Right ventricle myocardium inferior (tissue), 1 donor: Measurements from ENCODE around the gene SNORC. TPM values are rescaled to one million over a fixed set of nuclear protein-coding genes. Genes with fewer than 3 reads are reported as not detected.

ENCODE experiments used
- ATAC-seq: fragments of 200-7000 bp; cut with Tn5 transposase; one replicate; pipeline ENCODE4 v1.9.1; 2020; ENCODE audit warnings: mild to moderate bottlenecking, moderate library complexity
- DNase-seq: peaks from one replicate; pipeline ENCODE4 v3.0.0; 2021; ENCODE audit errors: missing footprints
- intact Hi-C: fragments of 100-400 bp; cut with DNase I; formaldehyde crosslinking; loops from one replicate; pipeline ENCODE4 v1.11.0; 2022
- total RNA-seq: library from RNA; stranded (reverse); fragmentation: NEBNext Ultra II Directional; extraction: Animal tissue kit (Norgen Biotek cat#: 25700); gene quantifications from one replicate; pipeline ENCODE4 v1.2.1, GENCODE V29; 2021
- donor health status: DM: no; HTN: yes; CAD: no; lungs with severe emphysema.

The SNORC gene
- total RNA-seq, 1 donor from 2014 or later: 0.46 TPM

DNA sequence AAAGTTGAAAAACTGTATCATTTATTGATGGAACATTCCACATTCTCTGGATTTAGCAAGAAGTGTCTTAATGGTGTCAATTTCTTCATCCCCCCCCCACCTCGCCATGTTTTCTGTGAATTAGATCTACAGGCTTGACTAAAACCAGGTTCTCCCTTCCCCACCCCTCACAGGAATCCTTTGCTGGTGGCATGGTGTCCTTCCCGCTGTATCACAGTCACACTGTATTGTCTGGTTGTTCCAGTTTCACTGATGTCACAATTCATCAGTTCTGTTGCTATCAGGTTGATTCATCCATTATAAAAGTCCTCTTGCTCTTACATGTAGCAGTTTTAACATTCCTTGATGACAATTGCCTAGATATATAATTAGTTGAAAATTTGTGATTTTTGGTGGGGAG is 6.1 kb upstream of the SNORC start:
- no peak for ATAC-seq
- no peak for DNase-seq
- intact Hi-C loops: no loop called here

DNA sequence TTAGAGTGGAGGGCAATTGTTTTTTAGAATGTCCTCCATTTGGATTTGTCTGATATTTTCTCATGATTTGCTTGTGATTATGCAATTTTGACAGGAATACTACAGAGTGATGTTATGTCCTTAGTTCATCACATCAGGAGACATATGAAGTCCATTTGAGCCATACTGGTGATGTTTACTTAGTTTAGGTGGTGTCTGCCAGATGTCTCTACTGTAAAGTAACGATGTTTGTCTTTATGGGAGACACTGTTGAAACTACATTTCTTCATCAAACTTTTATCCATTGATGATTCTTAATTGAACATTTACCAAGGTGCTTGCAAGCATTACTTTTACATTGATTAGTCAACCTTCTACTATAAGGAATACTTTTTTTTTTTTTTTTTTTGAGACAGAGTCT is 4.9 kb upstream of the SNORC start:
- intact Hi-C loops: no loop called here
- DNase-seq (no peak), ATAC-seq (no peak)

DNA sequence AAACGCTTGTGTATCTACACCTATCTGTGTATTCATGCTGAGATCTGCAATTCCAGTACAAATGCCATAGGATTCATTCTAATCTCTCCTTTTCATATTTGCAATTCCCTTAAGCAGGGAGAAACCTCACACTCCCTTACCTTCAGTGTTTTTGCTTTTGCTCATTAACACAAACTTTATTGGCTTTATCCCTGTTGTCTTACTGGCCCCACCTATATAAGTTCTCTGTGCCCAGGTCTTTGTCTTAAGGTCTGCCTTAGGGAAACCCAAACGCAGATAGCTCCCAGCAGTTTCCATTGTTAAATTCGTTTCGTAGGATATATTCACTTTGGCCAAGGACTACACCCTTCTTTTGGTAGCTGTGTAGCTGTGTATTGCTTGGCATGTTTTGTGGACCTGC is 4.0 kb upstream of the SNORC start:
- no peak for ATAC-seq
- DNase-seq: no peak
- intact Hi-C loops: no loop called here

DNA sequence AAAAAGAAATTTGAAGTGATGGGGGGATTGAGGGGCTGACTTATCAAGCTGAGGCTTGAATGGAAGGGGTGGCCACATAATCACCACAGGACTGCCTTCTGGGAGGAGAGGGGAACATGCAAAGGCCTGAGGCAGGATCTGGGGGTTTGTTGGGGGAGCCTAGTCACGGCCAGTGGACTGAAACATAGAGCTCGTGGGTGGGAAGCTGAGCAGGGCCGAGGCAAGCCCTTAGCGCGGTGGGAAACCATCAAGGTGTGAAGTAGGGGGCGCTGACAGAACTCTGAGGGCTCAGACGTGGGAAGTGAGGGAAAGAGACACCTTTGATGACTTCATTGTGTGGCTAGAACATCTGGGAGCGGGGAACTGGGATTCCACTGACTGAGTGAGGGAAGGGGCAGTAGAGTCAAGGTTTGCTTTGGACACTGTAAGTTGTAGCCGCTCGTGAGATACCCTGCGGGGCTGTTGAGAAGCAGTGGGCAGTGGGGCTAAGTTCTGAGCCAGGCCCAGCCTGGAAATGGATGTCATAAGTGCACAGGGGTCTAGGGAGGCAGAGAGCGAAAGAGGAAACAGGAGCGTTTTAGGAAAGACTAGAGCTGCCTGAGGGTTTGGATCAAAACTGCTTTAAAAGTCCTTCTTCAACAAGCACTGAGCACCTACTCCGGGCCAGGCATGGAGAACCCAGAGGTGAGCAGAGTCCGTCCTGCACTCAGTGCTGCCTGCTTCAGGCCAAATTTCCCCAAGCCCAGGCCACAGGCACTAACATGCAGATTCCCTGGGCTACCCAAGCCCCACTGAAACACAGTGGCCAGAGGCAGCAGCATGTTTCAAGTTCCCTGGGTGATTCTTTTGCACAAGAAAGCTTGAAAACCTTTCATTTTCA is 686 bp upstream of the SNORC start:
- intact Hi-C loops: no loop called here
- DNase-seq (peak; percentile 31), ATAC-seq (no peak)

DNA sequence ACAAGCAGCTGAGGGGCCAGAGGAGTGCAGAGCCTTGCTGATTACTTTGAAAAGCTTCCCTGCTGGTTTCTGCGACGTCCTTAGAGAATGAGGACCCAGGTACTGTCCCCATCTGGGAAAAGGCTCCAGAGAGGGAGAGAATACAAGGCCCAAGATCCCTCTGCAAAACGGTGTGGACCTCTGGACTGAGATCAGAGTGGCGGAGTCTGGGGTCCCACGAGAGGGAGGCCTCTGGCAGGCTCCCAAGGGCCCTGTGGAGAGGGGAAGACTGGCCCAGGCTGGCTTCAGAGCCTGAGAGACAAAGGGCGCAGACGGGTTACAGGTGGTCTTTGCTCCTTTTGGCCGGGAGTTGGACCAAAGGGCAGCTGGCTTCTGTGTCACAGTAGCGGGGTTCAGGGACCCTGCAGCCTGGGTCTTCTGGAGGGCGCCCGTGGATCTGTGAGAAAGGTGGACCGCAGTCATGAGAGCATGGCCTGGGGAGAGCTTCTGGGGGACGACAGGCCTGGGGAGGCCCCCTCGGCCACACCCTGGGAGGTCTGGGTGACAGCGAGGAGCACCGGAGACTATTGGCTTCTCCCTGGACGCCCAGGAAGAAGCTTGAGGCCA is 805 bp downstream of the SNORC start:
- ATAC-seq: no peak
- intact Hi-C loops: no loop called here
- peak; percentile 45 for DNase-seq

DNA sequence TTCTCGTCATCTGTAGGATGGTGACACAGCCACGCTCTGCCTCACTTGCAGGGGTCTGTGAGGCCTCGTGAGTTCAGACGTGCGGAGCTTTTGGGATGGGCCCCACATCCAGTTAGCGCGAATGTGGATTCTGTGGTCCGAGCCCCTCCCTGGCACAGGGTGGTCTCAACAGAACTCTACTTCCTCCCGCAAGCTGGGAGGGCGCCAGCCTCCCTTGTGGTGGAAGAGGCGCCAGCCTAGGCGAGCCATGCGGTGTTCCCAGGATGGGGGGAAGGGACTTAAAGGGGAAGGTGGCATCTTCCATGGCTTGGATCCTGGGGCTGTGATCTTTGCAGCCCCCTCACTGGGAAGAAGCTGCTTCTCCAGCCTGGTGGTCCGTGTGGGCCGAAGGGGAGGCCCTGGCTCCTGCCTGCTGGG is 1.4 kb downstream of the SNORC start:
- ATAC-seq: no peak
- intact Hi-C loops: no loop called here
- no peak for DNase-seq

DNA sequence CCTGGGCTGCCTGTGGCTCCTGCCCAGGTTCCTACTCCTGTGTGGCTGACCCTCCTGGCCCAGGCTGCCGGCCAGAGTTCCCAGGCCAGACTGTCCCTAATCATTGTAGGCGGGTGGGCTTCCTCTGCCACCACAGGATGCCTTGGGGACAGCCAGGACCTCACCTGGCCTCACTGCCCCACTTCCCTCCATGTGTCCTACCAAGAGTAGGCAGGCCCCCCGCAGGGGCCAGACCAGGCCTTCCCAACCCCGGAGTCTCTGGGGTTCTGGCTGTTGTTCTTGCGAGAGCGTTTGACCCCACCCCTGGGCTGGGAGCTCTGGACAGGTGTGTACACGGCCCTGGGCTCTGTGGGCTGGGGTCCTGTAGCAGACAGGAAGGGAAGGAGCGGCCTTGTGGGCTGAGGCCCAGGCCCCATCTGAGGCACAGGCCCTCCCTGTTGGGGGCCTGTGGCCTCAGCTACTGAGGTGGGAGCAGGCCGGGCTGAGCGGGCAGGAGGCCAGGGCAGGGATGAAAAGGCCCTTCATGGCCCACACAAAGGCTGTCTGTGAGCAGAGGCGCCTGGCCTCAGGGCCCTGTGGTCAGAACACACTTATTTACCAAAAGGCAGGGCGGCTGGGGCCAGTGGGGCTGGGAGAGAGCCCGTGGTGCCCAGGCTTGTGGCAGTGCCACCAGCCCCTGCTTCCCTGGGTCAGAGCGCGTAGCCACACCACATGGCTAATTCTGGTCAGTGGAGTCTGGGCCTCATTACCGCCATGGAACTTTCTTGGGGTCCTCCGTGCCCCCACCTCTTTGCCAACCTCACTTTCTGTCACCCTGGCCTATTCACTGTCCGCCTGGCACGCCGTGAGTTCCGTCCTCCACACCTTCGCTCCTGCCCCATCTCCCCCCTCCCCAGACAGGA is 2.0 kb downstream of the SNORC start:
- intact Hi-C loops: no loop called here
- ATAC-seq (no peak), DNase-seq (no peak)

DNA sequence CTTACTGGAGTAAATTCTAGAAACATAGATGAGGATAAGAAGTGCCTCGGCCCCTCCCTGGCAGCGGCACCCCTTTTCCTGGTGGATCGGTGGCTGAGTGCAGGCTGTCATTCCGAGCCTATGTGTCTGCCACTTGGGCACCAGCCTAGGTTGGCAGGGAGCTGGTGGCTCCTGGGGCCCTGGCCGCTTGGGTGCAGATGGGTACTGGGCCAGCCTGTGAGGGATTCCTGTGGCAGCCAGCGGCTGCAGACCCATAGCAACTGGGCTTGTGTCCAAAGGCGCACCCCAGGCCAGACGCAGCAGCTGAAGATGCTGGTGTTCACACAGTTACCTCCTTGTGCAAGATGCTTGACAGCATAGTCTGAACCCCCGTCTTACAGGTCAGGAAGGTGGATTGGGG is 2.8 kb downstream of the SNORC start:
- ATAC-seq (no peak), DNase-seq (no peak)
- intact Hi-C loops: no loop called here

DNA sequence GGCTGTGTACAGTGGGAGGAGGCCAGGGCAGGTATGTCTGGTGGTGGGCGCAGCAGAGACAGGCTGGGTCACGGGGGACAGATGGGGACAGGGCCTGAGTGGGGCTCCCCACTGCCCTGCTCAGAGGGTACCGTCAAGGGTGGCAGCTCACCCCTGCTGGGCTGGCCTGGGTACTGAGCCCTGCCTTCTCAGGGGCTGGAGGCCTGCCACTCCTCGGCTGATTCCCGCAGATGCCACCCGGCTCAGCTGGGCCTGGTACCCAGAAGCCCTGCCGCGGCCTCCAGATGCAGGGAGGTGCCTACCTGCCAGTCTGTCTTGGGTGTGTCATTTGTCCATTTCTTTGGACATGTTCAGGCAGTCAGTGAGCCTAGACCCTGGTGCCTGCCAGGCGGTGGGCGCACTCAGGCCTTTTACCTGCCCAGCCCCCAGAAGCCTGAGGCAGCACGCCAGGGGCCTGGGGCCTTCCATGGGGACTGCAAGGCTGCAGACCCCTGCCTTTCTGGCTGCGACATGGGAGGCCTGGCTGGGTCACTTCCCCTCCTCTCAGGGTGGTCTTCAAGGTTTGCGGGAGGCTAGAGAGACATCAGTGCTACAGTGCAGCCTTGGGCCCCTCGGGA is 3.3 kb downstream of the SNORC start:
- intact Hi-C loops: no loop called here
- no peak for DNase-seq
- no peak for ATAC-seq

DNA sequence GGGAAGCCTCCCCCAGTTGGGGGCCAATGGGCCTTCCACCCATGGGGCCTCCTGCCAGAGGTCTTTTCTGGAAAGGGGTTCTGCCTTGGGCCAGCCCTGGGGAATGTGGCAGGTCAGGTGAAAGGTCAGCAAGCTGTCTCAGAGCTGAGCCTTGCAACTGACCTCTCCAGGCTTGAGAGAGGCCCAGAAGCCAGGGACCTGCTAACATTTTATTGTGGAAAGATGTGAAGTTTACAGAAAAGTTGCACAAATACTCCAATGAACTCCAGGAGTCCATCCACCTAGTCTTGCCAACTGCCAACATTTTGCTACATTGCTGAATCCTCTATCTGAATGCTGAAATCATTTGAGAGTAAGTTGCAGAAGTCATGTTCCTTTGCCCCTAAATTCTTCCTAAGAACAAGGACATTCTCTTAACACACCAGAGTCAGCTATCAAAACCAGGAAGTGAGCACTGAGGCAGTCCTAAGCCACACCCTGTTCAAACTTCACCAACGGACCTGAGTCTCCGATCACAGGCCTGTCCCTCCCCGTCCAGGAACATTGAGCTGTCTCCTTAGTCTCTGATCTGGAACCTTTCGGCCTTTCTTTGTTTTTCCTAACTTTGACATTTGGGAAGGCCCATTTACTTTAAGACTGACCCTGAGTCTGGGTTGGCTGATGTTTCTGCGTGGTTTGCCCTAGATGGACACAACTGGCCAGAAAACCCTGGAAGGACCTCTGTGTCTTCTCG is 4.0 kb downstream of the SNORC start:
- ATAC-seq (no peak), DNase-seq (no peak)
- intact Hi-C loops: no loop called here

DNA sequence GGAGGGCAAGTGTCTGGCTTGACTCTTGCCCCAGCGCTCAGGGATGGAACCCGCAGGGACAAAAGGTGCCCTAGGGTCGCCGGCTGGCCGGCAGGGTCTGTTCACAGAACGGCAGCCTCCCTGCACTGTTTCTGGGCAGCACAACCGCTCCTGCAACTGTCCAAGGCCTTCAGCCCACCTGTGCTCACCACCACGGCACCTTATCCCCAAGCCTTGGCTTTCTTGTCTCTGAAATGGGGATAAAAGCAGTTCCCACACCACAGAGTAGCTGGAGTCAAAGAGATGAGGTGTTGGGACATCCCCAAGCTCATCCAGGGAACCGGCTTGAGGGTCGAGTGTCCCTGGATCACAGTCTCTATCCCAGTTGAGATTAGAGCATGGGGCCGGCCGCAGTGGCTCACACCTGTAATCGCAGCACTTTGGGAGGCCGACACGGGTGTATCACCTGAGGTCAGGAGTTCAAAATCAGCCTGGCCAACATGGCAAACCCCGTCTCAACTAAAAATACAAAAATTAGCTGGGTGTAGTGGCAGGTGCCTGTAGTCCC is 4.7 kb downstream of the SNORC start:
- intact Hi-C loops: no loop called here
- ATAC-seq: no peak
- DNase-seq: peak; percentile 57

DNA sequence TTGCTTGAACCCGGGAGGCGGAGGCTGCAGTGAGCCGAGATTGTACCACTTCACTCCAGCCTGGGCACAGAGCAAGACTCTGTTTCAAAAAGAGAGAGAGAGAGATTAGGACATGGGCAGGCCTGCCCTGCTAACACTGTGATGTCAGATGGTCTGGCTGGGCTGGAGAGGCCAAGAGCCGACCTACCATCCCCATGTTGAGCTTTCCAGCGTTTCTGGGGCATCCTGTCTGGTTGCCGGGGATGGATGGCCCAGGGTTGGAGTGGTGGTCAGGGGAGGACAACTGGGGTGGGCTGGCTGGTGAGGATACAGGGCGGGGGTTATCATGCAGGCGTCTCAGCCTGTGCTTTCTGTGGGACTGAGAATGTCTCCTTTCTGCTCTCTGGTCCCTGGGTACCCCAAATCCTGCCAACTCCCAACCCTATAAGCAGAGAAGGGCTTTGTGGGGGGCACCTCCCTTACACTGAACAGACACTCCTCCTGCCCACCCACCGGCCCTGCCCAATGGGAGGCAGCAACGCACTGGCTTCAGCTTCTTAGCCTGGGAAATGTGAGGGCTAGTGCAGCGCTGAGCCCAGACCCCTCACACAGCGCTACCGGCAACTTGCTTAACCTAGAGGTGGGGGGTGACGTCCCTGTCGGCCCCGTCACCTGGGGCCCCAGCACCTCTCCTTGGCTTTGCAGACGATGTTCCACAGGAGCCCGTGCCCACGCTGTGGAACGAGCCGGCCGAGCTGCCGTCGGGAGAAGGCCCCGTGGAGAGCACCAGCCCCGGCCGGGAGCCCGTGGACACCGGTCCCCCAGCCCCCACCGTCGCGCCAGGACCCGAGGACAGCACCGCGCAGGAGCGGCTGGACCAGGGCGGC is 5.4 kb downstream of the SNORC start:
- ATAC-seq (no peak), DNase-seq (peak; percentile 60)
- intact Hi-C loops: no loop called here

DNA sequence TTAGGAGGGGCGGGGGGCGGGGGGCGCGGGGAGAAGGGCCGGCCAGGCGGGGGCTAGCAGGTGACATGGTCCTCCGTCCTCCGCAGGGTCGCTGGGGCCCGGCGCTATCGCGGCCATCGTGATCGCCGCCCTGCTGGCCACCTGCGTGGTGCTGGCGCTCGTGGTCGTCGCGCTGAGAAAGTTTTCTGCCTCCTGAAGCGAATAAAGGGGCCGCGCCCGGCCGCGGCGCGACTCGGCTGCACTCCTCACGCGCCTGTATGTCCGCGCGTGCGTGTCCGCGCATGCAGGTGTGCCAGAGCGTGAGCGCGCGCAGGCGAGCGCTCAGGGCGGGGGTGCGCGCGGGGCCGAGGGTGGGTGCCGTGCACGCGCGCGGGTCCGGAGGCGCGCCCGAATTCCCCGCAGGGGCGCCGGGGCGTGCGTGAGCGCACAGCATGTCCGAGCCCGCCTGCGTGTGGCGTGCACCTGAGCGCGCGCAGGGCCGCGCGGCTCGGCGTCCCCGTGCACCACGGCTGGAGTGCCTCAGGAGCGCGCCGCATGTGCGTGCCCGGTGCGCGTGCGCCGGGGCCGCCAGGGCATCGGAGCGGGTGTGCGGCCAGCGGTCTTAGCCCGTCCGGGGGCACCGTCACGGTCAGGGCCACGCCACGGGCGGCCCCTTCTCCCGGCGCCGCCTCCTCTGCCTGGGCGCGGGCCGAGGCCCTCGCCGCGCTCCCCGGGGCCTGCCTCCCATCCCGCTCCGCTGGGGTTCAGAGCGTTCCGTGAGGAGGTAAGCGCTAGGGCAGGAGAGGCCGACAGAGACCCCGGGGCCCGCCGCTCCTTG is 6.3 kb downstream of the SNORC start:
- DNase-seq (peak; percentile 45), ATAC-seq (no peak)
- intact Hi-C loops: no loop called here

DNA sequence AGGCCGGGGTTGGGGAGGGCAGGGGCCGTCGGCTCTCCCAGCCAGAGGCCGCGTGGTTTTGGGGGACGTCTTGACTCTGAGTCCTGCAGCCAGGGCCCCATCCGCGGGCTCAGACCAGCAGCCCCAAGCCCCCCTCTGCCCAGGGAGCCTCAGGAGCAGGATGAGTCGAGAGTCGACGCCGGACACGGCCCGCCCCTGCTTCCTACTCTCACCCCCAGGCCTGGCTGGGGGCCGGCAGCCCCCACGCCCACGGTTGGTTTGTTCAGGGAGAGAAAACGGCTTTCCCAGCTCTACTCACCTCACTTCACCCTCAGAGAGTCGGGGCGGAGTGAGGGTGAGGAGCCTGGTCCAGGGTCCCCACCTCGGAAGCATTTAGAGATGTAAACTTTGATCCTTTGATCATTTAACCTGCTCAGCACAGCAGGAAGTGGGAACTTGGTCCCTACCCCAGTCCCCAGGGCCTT is 6.9 kb downstream of the SNORC start:
- ATAC-seq (no peak), DNase-seq (peak; percentile 58)

DNA sequence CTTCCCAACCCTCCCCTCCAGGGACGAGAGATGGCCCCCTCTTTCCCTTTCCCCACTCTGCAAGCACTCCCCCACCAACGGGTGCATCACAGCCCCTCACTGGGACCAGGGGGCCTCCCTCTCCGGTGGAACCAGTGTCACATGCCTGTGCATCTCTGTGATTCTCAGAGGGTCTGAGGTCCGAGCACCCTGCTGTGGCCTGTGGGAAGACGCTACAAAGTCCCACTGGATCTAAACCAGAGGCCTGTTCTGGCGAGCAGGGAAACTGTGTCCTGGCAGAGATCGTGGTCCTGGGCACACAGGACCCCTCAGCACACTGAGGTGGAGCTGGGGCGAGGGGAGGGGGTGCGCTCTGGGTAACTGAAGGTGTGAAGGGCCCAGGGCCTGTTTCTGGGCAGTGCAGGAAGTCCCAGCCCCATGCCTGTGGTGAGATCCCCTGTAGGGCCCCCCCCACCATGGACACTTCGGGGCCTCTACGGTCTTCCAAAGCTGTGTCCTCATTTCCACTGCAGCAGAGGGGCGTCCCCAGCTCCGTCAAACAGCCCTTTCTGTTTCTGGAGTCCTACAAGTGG is 8.0 kb downstream of the SNORC start:
- ATAC-seq (no peak), DNase-seq (peak; percentile 41)
- intact Hi-C loops: no loop called here

More for the DNA sequence above, 6.9 kb downstream of the SNORC start:
- intact Hi-C loops: no loop called here
